Transverse colon (tissue), 3 donors: ENCODE results near the gene EID3.

ENCODE experiments used
- CTCF ChIP-seq, 5 experiments: fragments of 200-600 bp in 3 of 5; fragments of 450-650 bp in 2 of 5; sonication (generic) in 3 of 5; IDR thresholded peaks; 1 replicate in 2 of 5; 2 replicates in 3 of 5; pipeline ENCODE4 v1.5.1; 2016 to 2017; ENCODE audit warnings: antibody characterized with exemption in 5 of 5, inconsistent platforms in 3 of 5, mild to moderate bottlenecking in 2 of 5, moderate library complexity in 1 of 5
- EP300 ChIP-seq: sonication (generic); formaldehyde crosslinking; IDR thresholded peaks from one replicate; pipeline ENCODE4 v1.6.1; 2017; ENCODE audit warnings: antibody characterized with exemption, low read depth
- POLR2A ChIP-seq: fragments of 450-650 bp; IDR thresholded peaks from one replicate; pipeline ENCODE4 v1.6.1; 2016; ENCODE audit warnings: antibody characterized with exemption, mild to moderate bottlenecking, moderate library complexity

DNA sequence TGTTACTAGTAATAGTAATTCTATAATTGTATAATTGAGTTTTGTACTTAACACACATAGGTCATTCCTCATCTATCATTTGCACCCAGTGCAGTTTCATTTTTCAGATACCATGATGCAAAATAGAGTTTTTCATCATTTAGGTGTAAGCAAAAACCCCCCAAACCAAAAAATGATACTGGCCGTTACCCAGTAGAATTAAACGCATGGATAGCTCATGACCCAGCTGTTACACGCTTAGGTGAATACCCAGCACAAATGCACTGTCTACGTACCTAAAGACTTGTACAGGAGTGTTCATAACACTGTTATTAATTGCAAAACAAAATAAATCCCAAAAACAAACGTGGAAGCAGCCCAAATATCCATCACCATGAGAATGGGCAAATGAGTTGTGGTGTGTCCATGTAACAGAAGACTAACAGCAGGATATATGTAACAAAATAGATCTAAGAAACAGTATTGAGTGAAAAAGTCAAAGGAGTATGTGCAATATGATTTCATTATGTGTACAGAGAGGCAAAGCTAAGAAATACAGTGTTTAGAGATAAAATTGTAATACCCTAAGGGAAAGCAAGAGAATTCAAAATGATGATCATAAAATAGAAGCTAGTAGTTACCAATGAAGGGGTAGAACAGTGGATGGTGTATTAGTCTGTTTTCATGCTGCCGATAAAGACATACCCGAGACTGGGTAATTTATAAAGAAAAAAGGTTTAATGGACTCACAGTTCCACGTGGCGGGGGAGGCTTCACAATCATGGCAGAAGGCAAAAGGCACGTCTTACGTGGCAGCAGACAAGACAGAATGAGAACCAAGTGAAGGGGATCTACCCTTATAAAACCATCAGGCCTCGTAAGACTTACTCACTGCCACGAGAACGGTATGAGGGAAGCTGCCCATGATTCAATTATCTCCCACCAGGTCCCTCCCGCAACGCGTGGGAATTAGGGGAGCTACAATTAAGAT, 49.8 kb downstream of the EID3 start:
- no peak for TF ChIP-seq CTCF (IDR thresholded peaks at IDR 0.05)
- no peak for TF ChIP-seq POLR2A
- no peak for TF ChIP-seq EP300
